CD4-positive, alpha-beta T cell treated with Interleukin-15 for 4 hours (primary cell): ENCODE measurements around the gene SH3PXD2B.
A peak's percentile ranks its signal among the peaks of the same experiment; 100 is the strongest.

ENCODE experiments used
- DNase-seq: peaks from one replicate; pipeline ENCODE4 v3.0.0-alpha.2; 2020; ENCODE audit warnings: low spot score

SH3PXD2B gene

GRCh38 chr5:172453206-172453985 is 929 bp downstream of the SH3PXD2B start:
- DNase-seq = no peak

GRCh38 chr5:172452398-172453205 is 1.7 kb downstream of the SH3PXD2B start:
- DNase-seq = no peak

GRCh38 chr5:172451771-172452197 is 2.5 kb downstream of the SH3PXD2B start:
- DNase-seq = no peak

GRCh38 chr5:172450861-172451695 is 3.2 kb downstream of the SH3PXD2B start:
- peak; percentile 22 for DNase-seq

- no peak for DNase-seq
These were observed 3.9 kb downstream of the SH3PXD2B start for GRCh38 chr5:172450453-172450852.

- no peak for DNase-seq
These were observed 5.3 kb downstream of the SH3PXD2B start for GRCh38 chr5:172448999-172449398.

GRCh38 chr5:172447646-172448365 is 6.5 kb downstream of the SH3PXD2B start:
- no peak for DNase-seq

- no peak for DNase-seq
These were observed 7.8 kb downstream of the SH3PXD2B start for GRCh38 chr5:172446336-172447051.

- no peak for DNase-seq
These were observed 8.5 kb downstream of the SH3PXD2B start for GRCh38 chr5:172445866-172446265.

GRCh38 chr5:172444626-172445365 is 9.5 kb downstream of the SH3PXD2B start:
- DNase-seq = no peak

- no peak for DNase-seq
These were observed 10.2 kb downstream of the SH3PXD2B start for GRCh38 chr5:172444110-172444510.

- DNase-seq = no peak
These were observed 10.8 kb downstream of the SH3PXD2B start for GRCh38 chr5:172443441-172444109.

GRCh38 chr5:172442592-172442991 is 11.7 kb downstream of the SH3PXD2B start:
- DNase-seq = no peak

- no peak for DNase-seq
These were observed 13.0 kb downstream of the SH3PXD2B start for GRCh38 chr5:172441262-172441751.

- no peak for DNase-seq
These were observed 13.8 kb downstream of the SH3PXD2B start for GRCh38 chr5:172440486-172440885.

GRCh38 chr5:172439785-172440477 is 14.4 kb downstream of the SH3PXD2B start:
- no peak for DNase-seq

GRCh38 chr5:172438319-172438668 is 16.0 kb downstream of the SH3PXD2B start:
- no peak for DNase-seq

- no peak for DNase-seq
These were observed 16.6 kb downstream of the SH3PXD2B start for GRCh38 chr5:172437445-172438318.
